CD4-positive, alpha-beta T cell treated with Interleukin-4 for 4 hours (primary cell): Measurements from ENCODE around the gene LNPEP.

Experiments used
- DNase-seq: peaks from one replicate; pipeline ENCODE4 v3.0.0-alpha.2; 2020

The LNPEP gene

DNA sequence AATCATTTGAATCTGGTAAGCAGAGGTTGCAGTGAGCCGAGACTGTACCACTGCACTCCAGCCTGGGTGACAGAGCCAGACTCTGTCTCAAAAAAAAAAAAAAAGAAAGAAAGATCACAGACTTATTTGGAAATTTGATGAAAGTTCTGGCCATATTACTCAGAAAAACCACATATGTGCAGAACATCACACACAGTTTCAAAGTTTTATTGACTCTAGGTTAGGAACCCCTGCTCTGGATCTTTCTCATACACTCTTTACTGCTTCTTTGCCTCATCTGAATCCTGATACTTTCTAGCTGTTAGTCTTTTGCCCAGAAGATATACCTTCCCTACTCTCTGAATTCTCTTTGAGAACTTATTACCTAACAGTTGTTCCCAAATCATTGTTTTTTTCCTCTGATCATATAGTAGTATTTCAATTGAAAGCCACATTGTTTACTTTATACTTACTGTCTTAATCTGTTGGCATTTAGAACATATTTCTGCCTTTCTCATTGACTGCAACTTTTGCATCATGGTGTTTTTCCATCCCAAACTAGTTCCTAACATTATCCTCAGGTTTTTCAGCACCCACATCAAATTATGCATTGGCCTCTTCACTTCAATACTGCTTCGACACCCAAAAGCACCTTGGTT lies 68.7 kb downstream of the LNPEP start:
- DNase-seq, result peak; percentile 46

DNA sequence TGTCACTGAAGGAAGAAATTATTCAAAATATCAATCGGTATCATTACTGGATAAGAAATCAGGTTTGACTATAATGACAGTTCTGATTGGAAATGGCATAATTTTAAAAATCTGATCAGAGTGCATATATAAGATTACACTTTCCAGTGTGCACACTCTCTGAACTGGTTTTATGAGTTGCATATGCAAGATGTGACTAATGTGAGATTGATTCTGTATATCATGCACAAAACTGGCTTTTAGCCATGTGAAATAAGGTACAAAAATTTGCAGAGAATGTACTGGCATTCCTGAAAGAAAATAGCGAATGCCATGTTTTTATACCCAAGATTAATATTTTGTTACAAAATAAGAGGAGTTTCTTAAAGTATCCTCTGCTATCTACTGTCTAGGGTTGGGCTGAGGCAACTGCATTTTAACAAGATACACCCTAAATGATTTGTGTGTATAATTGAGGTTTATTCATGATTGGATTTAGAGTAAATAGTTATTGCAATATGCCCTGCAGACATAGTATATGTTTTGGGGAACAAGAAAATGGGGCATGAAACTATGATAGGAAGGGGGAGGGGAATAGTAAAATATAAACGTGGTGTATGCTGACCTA lies 70.7 kb downstream of the LNPEP start:
- no peak for DNase-seq

DNA sequence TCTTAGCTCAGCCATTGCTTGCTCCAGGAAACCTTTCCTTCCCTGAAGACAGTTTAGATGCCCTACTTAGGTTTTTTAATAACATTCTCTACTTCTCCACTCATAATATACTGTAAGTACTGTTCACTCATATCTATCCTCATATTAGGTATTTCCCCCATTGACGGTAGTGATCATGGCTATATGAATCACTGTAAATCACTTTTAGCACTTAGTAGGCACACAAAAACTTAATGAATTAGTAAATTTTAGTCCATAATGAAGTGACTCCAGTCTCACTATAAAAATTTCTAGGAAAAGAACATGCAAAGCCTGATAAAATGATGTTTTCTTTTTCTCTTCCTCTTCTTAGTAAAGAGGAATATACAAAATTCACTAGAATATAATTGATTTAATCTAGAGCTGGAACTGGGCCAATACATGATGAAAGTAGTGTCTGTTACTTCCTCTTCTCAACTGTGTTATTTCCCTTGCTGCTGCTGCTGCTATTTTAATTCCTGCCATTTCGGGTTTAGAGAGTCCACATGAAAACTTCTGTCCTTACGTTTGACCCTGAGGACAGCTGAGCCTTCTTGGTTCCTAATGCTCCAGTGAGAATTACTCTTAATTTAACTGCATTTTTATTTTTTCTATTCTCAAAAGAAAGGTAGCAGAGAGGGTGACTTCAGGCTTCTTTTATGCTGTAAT lies 73.5 kb downstream of the LNPEP start:
- DNase-seq, result peak; percentile 70

DNA sequence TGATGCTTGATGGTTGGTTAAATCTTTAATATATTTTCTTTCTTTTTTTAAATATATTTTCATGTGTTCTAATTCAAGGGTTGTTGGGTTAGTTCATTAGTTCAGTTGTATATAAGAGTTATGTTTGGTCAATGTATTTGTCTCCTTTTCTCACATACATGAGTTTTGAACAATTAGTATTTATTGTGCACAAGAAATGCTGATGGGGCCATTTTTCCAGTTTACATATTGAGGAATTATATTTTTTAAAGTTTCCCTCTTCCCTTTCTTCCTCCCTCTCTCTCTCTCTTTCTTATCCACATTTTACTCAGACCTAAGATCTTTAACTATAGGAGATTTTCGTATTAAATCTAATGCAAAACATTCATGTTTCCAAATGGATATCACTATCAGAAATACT lies 74.0 kb downstream of the LNPEP start:
- no peak for DNase-seq

DNA sequence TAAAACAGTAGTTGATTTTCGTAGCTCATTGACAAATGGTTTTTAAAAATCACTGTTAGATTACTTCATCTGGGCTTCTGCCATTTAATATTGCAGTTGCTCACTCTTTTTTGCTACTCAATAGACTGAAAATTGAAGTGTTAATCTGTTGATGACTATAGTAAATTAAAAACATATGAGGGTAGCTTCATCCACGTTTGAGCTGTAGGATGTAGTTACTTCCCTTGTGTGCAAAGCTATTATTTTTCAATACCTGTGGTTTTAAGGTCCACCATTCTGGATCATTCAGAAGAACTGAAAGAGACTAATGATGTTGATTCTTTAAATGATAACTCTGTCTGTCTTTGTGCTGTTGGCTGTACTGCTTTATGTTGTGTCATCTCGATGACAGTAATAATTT lies 74.7 kb downstream of the LNPEP start:
- DNase-seq, result no peak

DNA sequence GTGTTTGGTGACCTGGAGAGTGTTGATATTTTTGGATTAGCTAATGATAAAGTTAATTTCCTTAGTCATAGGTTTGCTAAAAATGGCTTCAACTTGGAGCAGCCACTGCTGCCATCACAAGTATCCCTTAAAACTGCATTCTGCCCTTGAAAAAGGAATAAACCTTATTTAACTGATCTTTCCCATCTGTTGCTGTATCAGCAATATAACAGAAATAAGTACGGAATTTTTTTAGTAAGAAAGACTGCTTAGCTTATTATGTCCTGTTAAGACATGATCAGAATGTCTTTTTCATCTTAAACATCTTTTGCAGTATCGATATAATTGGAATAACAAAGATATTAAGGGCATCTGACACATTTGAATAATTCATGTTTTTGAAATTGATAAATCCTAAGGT lies 75.7 kb downstream of the LNPEP start:
- DNase-seq, result no peak

DNA sequence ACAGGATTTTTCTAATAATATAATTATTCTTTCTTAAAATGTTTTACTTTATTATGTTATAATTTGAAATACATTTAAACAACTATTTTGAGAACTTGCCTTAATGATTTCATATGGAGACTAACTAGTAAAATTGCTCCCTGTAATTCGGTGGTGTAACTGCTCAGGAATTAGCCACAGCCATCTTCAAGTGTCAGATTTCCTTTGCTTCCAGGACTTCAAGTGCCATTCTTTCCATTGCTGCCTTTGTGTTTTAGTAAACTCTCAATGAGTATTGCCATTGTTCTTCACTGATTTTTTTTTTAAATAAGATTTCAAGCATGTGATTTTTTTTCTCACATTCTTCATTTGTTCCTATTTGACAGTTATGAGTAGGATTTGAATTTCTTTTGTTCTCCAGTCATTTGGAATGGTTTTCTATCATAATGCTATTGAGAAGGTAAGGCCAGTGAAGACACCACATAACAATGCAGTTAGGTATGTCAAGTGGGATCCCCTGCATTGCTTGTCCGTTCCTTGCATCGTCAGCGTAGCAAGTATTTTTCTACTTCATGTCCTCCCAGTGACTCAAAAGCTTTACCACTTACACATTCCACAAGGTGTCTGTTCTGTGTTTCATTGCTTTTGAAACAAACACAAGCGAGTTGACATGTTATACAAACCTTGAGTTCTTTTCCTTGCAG lies 83.7 kb downstream of the LNPEP start:
- no peak for DNase-seq

DNA sequence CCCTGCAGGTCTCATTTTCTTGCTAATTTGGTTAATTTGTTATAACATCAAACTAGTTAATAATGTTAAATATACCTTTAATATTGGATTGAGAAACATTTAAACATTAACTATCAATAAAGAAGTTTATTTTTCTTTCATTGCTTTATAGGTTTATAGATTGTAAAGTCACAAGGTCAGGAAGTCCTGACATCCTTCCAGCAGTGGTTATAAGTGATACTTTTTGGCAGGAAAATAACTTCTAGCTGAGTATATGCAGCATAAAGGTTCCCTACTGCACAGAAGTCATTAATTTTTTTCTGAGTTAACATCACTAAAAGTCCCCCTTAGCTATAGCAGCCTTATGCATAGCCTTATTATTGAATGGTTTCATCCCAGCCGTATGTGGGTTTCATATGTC lies 85.5 kb downstream of the LNPEP start:
- no peak for DNase-seq

DNA sequence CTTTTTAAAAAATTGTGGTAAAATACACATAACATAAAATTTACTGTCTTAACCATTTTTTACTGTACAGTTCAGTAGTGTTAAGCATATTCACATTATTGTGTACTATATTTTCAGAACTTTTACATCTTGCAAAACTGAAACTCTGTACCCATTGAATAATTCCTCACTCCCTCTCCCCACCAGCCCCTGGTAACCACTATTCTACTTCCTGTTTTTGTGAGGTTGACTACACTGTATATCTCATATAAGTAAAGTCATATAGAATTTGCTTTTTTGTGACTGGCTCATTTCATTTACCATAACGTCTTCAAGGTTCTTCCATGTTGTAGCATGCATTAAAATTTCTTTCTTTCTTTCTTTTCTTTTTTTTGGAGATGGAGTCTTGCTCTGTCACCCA lies 87.0 kb downstream of the LNPEP start:
- no peak for DNase-seq

DNA sequence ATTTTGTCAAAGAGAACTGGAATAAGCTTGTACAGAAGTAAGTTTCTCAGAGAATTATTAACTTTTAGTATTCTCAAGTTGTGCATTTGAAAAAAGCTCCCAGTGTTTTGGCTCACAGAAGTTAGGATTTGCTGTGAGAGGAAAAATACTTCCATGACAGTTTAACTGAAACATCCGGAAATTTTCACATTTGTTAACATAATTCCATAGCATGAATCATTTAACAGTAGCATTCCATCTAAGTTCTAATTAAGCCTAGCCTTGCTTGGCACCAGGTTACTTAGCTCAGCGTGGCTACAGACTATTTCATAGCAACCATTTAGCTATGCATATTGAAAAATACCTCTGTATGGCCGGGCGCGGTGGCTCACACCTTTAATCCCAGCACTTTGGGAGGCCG lies 90.8 kb downstream of the LNPEP start:
- no peak for DNase-seq

DNA sequence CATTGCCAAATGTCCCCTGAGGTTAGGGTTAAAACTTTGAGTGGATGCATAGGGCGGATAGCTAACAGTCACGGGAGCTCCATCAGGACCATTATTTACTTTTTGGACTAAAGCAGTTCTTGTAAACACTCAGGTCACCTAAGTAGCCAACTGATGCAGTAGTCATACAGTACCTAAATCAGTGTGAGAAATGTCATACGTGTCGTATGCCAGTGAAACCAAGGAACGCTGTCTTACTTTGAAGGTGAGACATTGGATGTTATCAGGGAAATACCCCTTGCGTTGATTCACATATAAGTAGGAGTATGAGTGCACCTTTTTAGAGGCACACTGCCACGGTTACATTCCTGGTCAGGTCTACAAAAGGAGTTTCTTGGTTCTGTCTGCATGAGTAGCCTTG lies 101.9 kb downstream of the LNPEP start:
- no peak for DNase-seq

DNA sequence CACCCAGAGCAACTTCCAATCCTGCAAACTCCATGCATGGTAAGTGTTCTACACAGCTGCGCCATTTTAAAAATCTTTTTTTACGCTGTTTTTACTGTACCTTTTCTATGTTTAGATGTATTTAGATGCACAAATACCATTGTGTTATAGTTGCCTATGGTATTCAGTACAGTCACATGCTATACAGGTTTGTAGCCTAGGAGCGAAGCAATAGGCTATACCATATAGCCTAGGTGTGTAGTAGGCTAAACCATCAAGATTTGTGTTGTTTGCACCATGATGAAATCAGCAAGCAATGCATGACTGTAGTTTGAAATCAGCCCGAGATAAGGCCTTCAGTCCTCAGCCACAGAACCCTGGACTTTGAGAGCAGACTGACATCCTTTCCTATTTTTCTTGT lies 105.4 kb downstream of the LNPEP start:
- no peak for DNase-seq

DNA sequence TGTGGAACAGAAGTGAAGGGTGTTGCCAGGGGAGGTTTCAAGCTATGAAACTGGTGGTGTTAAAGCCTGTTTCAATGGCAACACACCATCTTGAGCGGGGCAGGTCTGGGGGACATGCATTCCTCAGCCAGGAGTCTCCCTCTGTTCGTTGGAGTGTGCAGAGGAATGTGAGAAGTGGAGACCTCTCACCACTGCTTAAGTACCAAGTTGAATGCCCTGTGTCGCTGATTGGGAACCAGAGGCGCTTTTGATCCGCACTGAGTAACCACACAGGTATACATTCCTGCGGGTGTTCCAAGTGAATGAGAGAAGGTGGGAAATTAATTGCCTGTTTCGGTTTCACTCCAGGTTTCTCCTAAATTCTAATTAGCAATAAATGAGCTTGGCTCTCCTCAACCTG lies 107.1 kb downstream of the LNPEP start:
- DNase-seq, result no peak

DNA sequence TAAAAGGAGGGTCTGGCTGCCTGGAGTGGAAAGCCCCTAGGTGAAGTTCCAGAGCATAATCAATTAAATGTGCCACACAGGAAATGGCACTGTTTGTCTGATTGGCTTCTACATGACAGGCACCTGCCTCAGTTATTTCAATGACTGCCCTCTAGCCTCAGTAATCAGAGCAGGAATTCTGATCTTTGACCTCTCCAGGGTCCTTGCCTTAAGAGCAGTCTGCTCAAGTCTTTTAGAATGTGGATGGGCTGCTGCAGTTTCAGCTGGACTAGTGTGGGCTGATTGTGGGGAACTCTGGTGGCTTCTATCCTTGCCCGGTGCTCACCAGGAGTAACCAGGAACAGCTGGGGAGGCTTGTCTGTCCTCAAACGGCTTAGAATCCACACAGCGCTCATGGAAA lies 107.6 kb downstream of the LNPEP start:
- DNase-seq, result no peak

DNA sequence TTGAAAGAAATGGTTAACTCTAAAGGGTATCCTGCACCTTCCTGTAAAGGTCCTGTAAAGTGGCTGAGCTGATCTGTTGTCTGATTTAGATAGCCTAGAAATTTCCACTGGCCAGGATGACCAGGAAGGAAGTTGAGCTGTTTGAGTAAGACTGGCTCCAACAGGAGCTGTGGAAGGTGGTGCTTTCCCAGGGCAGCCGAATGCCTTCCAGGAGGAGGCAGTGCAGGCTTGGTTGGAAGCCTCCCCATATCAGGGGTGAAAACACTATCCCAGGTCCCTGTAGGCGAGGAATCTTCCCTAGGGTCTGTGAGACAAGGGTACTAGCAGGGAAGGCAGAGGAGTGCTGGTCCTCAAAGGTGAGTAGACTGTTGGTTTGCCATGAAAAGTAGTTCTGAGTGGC lies 108.2 kb downstream of the LNPEP start:
- no peak for DNase-seq

DNA sequence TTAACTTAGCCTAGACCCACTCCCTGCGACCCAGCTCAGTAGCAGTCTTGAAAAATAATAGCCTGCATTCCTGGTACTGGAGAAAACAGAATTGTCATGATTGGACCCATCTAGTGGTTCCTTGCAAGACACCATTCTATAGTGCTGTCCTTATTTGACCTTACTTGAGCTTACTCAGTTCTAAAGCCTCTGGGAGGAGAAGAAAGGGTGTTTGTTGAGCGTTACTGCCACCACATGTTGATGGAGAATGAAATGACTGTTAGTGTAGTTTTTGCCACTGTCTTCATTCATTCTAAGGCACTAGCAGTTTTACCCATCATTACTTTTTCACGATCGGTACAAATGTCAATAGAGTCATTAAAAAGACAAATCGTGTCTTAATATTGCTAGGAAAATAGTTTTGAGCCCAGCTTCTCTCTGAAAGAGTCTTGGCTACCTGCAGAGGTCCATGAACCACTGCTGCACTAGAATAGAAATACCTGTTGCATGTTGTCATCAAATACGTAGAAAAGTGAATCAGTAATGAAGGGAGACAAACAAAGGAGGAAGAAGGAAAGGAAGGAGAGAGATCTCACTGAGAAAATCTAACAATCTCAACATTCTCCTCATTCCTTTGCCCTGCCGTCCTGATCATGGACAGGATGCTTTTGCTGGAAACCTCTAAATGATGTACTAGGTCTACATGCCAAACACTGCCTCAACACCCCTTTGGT lies 110.5 kb downstream of the LNPEP start:
- no peak for DNase-seq

DNA sequence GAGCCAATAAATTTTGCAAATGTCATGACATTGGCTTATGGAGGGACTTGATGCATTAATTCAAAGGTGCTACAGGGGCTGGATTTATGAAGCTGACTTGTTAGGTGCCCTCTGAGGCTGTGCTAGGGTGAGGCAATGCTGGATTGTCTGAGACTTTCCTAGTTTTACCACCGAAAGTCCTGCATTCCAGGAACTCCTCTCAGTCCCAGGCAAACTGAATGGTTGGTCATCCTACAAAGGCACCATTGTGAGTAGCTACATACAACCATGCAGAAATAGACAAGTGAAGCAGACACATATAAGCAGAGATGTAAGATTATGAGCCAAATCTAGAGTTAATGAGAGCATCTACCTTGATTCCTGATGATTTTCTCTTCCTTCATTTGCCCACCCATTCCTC lies 111.2 kb downstream of the LNPEP start:
- DNase-seq, result no peak

DNA sequence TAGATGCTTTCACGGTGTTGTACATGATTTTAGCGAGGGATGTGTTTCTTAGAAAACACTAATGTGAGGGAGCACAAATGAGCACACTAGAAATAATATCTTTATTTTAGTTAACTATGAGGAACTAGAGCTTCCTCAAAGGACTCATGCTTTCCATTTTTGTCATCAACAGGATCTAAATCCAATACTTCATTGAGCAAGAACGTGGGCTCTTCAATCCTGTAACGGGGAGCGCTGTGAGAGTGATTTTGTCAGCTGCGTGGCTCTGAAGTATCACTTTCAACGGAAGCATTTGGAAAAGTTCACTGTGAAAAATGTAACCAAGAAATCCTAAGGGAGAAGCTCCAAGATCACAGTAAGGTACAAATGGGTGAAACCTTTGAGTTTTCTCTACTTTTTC lies 113.3 kb downstream of the LNPEP start:
- no peak for DNase-seq

DNA sequence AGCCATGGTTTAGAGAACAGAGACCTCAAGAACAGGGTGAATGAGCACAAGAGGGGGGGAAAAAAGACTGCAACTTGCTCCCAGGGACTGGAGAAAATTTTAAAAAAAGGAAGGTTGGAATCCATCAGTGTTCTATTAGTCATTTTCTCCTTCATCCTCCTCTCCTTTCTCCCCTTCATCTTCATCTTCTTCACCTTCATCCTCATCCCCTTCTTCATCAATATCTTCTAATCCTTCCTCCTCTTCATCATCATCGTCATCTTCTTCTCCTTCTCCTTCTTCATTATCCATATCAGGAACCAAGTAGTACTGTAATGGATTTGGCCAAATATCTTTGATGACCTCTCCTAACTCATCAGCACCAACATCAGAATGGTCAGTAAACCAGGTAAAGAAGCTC lies 120.4 kb downstream of the LNPEP start:
- DNase-seq, result no peak

DNA sequence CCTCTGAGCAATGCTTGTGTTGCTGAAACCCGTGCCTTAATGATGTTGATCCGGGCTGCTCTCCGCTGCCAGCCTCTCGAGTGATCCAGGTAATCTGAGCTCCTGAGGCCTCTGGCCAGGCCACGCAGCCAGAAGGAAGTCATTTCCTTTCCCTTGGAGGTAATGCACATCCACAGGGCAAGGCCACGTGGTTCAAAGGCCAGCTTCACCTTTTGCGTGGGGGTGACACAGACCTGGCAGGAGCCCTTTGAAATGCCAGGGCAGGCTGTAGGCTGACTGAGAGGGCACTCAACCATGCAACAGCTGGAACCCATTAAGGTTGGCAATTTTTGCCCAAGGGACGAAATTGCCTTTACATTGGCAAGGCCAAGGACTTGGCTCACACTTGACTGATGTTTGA lies 126.2 kb downstream of the LNPEP start:
- DNase-seq, result no peak

DNA sequence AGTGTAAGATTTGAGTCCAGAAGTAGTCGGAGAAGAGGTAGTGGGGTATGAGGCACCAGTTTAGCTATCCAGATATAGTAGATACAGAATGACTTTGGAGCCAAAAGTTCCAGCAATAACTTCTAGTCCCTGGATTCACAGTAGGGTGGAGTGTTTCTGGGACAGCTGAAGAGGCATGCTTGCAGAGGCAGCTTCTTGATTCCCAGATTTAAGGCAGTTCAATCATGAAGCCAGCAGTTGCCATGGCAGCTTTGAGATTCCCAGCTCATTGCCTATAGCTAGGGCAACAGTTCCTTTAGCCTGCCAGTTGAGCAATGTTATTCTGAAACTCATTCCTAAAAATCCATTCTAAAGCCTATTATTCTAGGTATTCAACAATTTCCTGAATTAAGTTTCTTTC lies 127.4 kb downstream of the LNPEP start:
- no peak for DNase-seq

DNA sequence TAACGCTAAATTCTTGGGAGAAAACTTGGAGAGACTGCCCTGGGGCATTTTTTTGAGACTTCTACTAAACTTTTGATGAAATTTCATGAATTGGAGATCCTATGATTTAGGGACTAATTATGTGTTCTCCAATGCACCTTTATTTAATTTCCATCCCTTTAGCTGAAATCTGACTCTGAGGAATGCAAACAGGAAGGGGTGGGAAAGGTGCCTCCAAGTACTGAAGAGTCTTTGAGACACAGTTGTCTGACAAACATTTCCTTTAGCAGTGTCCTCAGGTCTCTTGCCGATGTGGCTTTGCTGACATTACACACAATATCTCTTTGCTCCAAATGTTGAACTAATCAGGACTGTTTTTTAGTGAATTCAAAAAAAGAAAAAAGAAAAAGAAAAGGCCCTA lies 129.6 kb downstream of the LNPEP start:
- DNase-seq, result no peak

DNA sequence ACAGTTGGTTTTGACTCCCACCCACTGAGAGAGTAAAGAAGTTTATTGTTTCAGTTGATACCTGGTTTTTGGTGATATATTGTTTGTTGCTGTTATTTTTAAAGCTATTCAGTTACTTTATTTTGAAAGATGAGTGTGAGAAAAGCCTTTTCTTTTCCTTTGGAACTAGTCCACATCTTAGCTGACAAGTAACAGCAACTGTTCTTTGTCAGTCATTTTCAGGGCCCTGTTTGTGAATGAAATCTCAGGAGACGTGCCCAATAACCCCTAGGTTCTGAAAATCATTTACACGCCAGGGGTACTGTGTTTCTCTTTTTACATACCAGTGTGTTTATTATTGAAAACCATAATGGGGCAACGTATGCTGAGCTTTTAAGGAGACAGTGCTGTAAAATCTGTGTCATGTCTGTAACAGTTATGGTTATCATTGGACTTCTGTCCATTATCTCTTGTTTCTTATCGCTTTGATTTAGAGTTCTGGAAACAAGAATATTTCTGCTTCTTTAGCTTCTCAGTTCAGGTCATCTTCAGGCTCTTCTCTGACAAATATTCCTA lies 131.5 kb downstream of the LNPEP start:
- DNase-seq, result no peak
